ENCODE data around the gene ATP5IF1.

- TF ChIP-seq CTCF (conservative IDR thresholded peaks at IDR 0.05 in 1 of 2, IDR thresholded peaks at IDR 0.05 in 1 of 2; ENCODE audit: low read depth in 1 of 2, low read length in 2 of 2), result no peak
- TF ChIP-seq EZH2 (IDR thresholded peaks at IDR 0.05; ENCODE audit: low read length, missing control alignments), result no peak
Observed at GRCh38 chr1:28280977-28281381, 45.1 kb downstream of the ATP5IF1 start.

Measured in fibroblast of lung (primary cell).